ENCODE results near the gene PITX3. TPM values are rescaled to one million over a fixed set of nuclear protein-coding genes. Genes with fewer than 3 reads are reported as not detected.
A peak's percentile ranks its signal among the peaks of the same experiment; 100 is the strongest.

Gene PITX3
- total and polyA plus RNA-seq, 10 of the 15 experiments (the other 5 are each of a cell fraction or from before 2014, with no cell fraction given) = not detected

- ChIA-PET POLR2A (interaction anchor here (1.0 kb wide), 1 partner anchor 23 kb away, joined by 3 read pairs; no protein-coding TSS in a partner anchor), RAD21 (ENCODE audit: unreplicated experiment) (interaction anchor here (0.6 to 0.8 kb wide), 3 partner anchors 52 to 125 kb away, joined by 3 to 5 read pairs (median 3); no protein-coding TSS in a partner anchor), SMC1A (ENCODE audit: uncharacterized antibody, unreplicated experiment) (interaction anchor here (0.7 to 3.0 kb wide), 10 partner anchors 10 to 57 kb away, joined by 3 to 16 read pairs (median 4); no protein-coding TSS in a partner anchor), CTCF (interaction anchor here (0.6 to 1.9 kb wide), 6 partner anchors 15 to 368 kb away, joined by 3 to 6 read pairs (median 4); no protein-coding TSS in a partner anchor)
- H3K79me2 ChIP-seq (ENCODE audit: control insufficient read depth, insufficient read depth, low read length) = peaks cover 37% of the 10 kb centered on the region
- H4K20me1 ChIP-seq (ENCODE audit: control insufficient read depth, insufficient read depth) = no peaks in the 10 kb centered on the region
- no peaks in the 10 kb centered on the region for H3K36me3 ChIP-seq (ENCODE audit: control insufficient read depth in 2 of 2, insufficient read depth in 2 of 2, low read length in 1 of 2)
- 0 out of 2 replicates have a peak overlapping the region, but pooled peaks have one; percentile 15 for H3K27ac ChIP-seq (ENCODE audit: control insufficient read depth, insufficient read depth)
- BruUV-seq (replicated peaks) = TSS peak; percentile 12
- H2AFZ ChIP-seq (ENCODE audit: control insufficient read depth, low read depth, low read length) = no peak overlapping the region
- H3K9me3 ChIP-seq (replicated peaks; ENCODE audit: control insufficient read depth, insufficient read depth, low read length) = no peaks in the 10 kb centered on the region
- FAIRE-seq = no peak
- H3K4me3 ChIP-seq = no peak overlapping the region
- peaks cover 6% of the 10 kb centered on the region; the same call in 1 of the 2 replicates for H3K4me1 ChIP-seq (ENCODE audit: control insufficient read depth, insufficient read depth, low read length)
- 0 out of 2 replicates have a peak overlapping the region, but pooled peaks have one; percentile 11 for H3K4me2 ChIP-seq (ENCODE audit: control insufficient read depth, insufficient read depth)
- H3K27me3 ChIP-seq (replicated peaks in 1 of 2; ENCODE audit: control insufficient read depth in 2 of 2, insufficient read depth in 2 of 2, low read length in 1 of 2) = no peaks in the 10 kb centered on the region
- ATAC-seq = peak; percentile 43
- no peak for TF ChIP-seq MTA2 (IDR thresholded peaks at IDR 0.05; ENCODE audit: low read depth)
- TF ChIP-seq STAT3 (IDR thresholded peaks at IDR 0.05; ENCODE audit: low read depth, low read length) = 0 out of 2 replicates have a peak, but pooled peaks have one; percentile 40
- H3K9ac ChIP-seq (ENCODE audit: control insufficient read depth, insufficient read depth, low read length) = no peak overlapping the region
- WGBS (ENCODE audit: insufficient coverage, insufficient replicate concordance, low lambda C conversion rate, missing lambda C conversion rate) = 3% methylated on average over 2 of the region's 2 CpGs
- intact Hi-C loops (cut with micrococcal nuclease; ENCODE audit: unreplicated experiment) (no loop called here), in situ Hi-C loops (cut with MboI) (no loop called here)
- DNase-seq (ENCODE audit: low read depth, low spot score) = no peak
These were observed 42.2 kb upstream of the PITX3 start for GRCh38 chr10:102283488-102283887.

- ChIA-PET RAD21 (ENCODE audit: unreplicated experiment) (no interaction called here), SMC1A (ENCODE audit: uncharacterized antibody, unreplicated experiment) (interaction anchor here (1.0 to 1.9 kb wide), 2 partner anchors 49 to 60 kb away, joined by 3 to 4 read pairs; no protein-coding TSS in a partner anchor), POLR2A (interaction anchor here (0.5 to 0.8 kb wide), 2 partner anchors 15 to 123 kb away, joined by 3 to 5 read pairs; no protein-coding TSS in a partner anchor), CTCF (interaction anchor here (4.9 kb wide), 1 partner anchor 50 kb away, joined by 23 read pairs; no protein-coding TSS in a partner anchor)
- no peak for DNase-seq (ENCODE audit: low read depth, low spot score)
- 64% methylated on average over 3 of the region's 3 CpGs for WGBS (ENCODE audit: insufficient coverage, insufficient replicate concordance, low lambda C conversion rate, missing lambda C conversion rate)
- no peak for ATAC-seq
- intact Hi-C loops (cut with micrococcal nuclease; ENCODE audit: unreplicated experiment) = no loop called here
- BruUV-seq (replicated peaks) = no TSS peak
- H3K79me2 ChIP-seq (ENCODE audit: control insufficient read depth, insufficient read depth, low read length) = peaks cover 30% of the 10 kb centered on the region
- in situ Hi-C loops (cut with MboI) = no loop called here
- H3K9ac ChIP-seq (ENCODE audit: control insufficient read depth, insufficient read depth, low read length) = no peak overlapping the region
- 0 out of 2 replicates have a peak overlapping the region, but pooled peaks have one; percentile 1 for H3K4me2 ChIP-seq (ENCODE audit: control insufficient read depth, insufficient read depth)
- no peaks in the 10 kb centered on the region for H3K27me3 ChIP-seq (replicated peaks in 1 of 2; ENCODE audit: control insufficient read depth in 2 of 2, insufficient read depth in 2 of 2, low read length in 1 of 2)
- FAIRE-seq = no peak
- peak overlapping the region; percentile 28 for H3K27ac ChIP-seq (ENCODE audit: control insufficient read depth, insufficient read depth)
- H4K20me1 ChIP-seq (ENCODE audit: control insufficient read depth, insufficient read depth) = no peaks in the 10 kb centered on the region
- H3K36me3 ChIP-seq (ENCODE audit: control insufficient read depth in 2 of 2, insufficient read depth in 2 of 2, low read length in 1 of 2) = peaks cover 0 to 3% of the 10 kb centered on the region in 2 experiments; a peak in 2 of 4 replicates
- TF ChIP-seq RB1 (IDR thresholded peaks at IDR 0.05; ENCODE audit: borderline replicate concordance) (no peak), TCF12 (IDR thresholded peaks at IDR 0.05; ENCODE audit: low read depth, low read length) (0 out of 2 replicates have a peak, but pooled peaks have one; percentile 50)
- no peaks in the 10 kb centered on the region for H3K9me3 ChIP-seq (replicated peaks; ENCODE audit: control insufficient read depth, insufficient read depth, low read length)
- H2AFZ ChIP-seq (ENCODE audit: control insufficient read depth, low read depth, low read length) = no peak overlapping the region
- H3K4me1 ChIP-seq (ENCODE audit: control insufficient read depth, insufficient read depth, low read length) = peaks cover 6% of the 10 kb centered on the region; the same call in 1 of the 2 replicates
- H3K4me3 ChIP-seq = peak overlapping the region; percentile 14; the same call in 1 of the 2 replicates
These were observed 39.8 kb upstream of the PITX3 start for GRCh38 chr10:102281102-102281487.

Data from GM12878 (cell line).